ENCODE results near the gene DHX16. TPM values are rescaled to one million over a fixed set of nuclear protein-coding genes. Genes with fewer than 3 reads are reported as not detected.
A peak's percentile ranks its signal among the peaks of the same experiment; 100 is the strongest.

The DHX16 gene
- total and polyA plus RNA-seq, 9 of the 15 experiments (the other 6 are each of a cell fraction or from before 2014, with no cell fraction given), result 14.6 to 66.1 (median 47.5) TPM

GRCh38 chr6:30685157-30686008, 12.6 kb upstream of the DHX16 start (continued):
- TF ChIP-seq DEAF1 (CRISPR knock-in tag; IDR thresholded peaks at IDR 0.05), result 0 out of 2 replicates have a peak, but pooled peaks have one; percentile 39
- TF ChIP-seq RBM15 (IDR thresholded peaks at IDR 0.05; ENCODE audit: insufficient read depth, low read length), result no peak
- TF ChIP-seq TSHZ1 (CRISPR knock-in tag; IDR thresholded peaks at IDR 0.05), result no peak
- TF ChIP-seq ZNF277 (CRISPR knock-in tag; IDR thresholded peaks at IDR 0.05; ENCODE audit: borderline replicate concordance), result no peak
- no peak for TF ChIP-seq GABPB2 (CRISPR knock-in tag; conservative IDR thresholded peaks at IDR 0.05)

All from K562 (cell line).